Erythroblast (primary cell): ENCODE results near the gene TWSG1.
"Not testable (repeated sequence)": the region's sequence is repeated elsewhere in the genome, so short reads cannot be mapped to it uniquely, and the experiment has no call there.

Source experiments
- GATA1 ChIP-seq: IDR thresholded peaks from 2 replicates; pipeline ENCODE4 v1.6.1; 2011; ENCODE audit warnings: low read depth, mild to moderate bottlenecking, control low read depth, low read length, moderate library complexity
- POLR2A ChIP-seq: IDR thresholded peaks from 2 replicates; pipeline ENCODE4 v1.6.1; 2011; ENCODE audit warnings: mild to moderate bottlenecking, low read length

GRCh38 chr18:9450920-9451319, 116.3 kb downstream of the TWSG1 start:
- TF ChIP-seq POLR2A, GATA1: not testable (repeated sequence)
